Smooth muscle cell (in vitro differentiated cells): ENCODE data around the gene SERPINA6. TPM values are rescaled to one million over a fixed set of nuclear protein-coding genes. Genes with fewer than 3 reads are reported as not detected.

Source experiments
- DNase-seq: peaks from one replicate; lab custom pipeline; 2025; ENCODE audit not compliant: unreplicated experiment; lab: John Stamatoyannopoulos, UW
- H2AFZ ChIP-seq: fragments of 200-600 bp; sonication (generic); 2 replicates; pipeline ENCODE4 v1.6.0; 2016; ENCODE audit warnings: antibody characterized with exemption, low read depth, mild to moderate bottlenecking
- H3F3A ChIP-seq: fragments of 200-600 bp; sonication (generic); 2 replicates; pipeline ENCODE4 v1.6.0; 2017; ENCODE audit warnings: antibody characterized with exemption, low read depth
- H3K27ac ChIP-seq: fragments of 200-600 bp; sonication (generic); 2 replicates; pipeline ENCODE4 v1.5.1; 2016; ENCODE audit warnings: low read depth, mild to moderate bottlenecking
- H3K27me3 ChIP-seq: fragments of 200-600 bp; sonication (generic); 2 replicates; pipeline ENCODE4 v1.6.1; 2016; ENCODE audit warnings: low read depth, mild to moderate bottlenecking
- H3K36me3 ChIP-seq: fragments of 200-600 bp; sonication (generic); 2 replicates; pipeline ENCODE4 v1.5.1; 2016; ENCODE audit warnings: low read depth
- H3K4me1 ChIP-seq: fragments of 200-600 bp; sonication (generic); 2 replicates; pipeline ENCODE4 v1.5.1; 2016; ENCODE audit warnings: low read depth
- H3K4me2 ChIP-seq: fragments of 200-600 bp; sonication (generic); 2 replicates; pipeline ENCODE4 v1.6.0; 2016; ENCODE audit warnings: mild to moderate bottlenecking
- H3K4me3 ChIP-seq: fragments of 200-600 bp; sonication (generic); 2 replicates; pipeline ENCODE4 v1.5.1; 2016; ENCODE audit warnings: mild to moderate bottlenecking
- H3K79me2 ChIP-seq: fragments of 200-600 bp; sonication (generic); 2 replicates; pipeline ENCODE4 v1.6.0; 2016; ENCODE audit warnings: low read depth, mild to moderate bottlenecking
- H3K9ac ChIP-seq: fragments of 200-600 bp; sonication (generic); 2 replicates; pipeline ENCODE4 v1.6.0; 2016; ENCODE audit warnings: low read depth
- H3K9me3 ChIP-seq: fragments of 200-600 bp; sonication (generic); replicated peaks from 2 replicates; pipeline ENCODE4 v1.5.1; 2016; ENCODE audit warnings: low read depth
- H4K20me1 ChIP-seq: fragments of 200-600 bp; sonication (generic); 2 replicates; pipeline ENCODE4 v1.6.0; 2016; ENCODE audit warnings: low read depth
- whole genome bisulfite sequencing: methylation state at CpG from one replicate; pipeline ENCODE4 v1.1.7; 2016; ENCODE audit warnings: low lambda C conversion rate; 5-methylcytosine and 5-hydroxymethylcytosine counted together
- polyA plus RNA-seq: library from polyadenylated mRNA; unstranded; fragments of >200 nt; fragmentation: Nextera tagmentation; extraction: Ambion mirVana; gene quantifications from 2 replicates; pipeline ENCODE4 v1.2.1, GENCODE V29; 2016
- total RNA-seq: library from RNA; depleted of rRNA; stranded (reverse); fragments of >200 nt; gene quantifications from 2 replicates; pipeline ENCODE4 v1.2.3, GENCODE V29; 2014
- TF ChIP-seq, protein P1 (sequence below): fragments of 200-600 bp; sonication (generic); IDR thresholded peaks from 2 replicates; pipeline ENCODE4 v1.5.1; 2017; ENCODE audit warnings: borderline replicate concordance, mild to moderate bottlenecking, antibody characterized with exemption; ENCODE audit not compliant: insufficient read depth, poor library complexity, severe bottlenecking

The SERPINA6 gene
- total and polyA plus RNA-seq, 2 experiments from 2014 or later, result not detected

DNA sequence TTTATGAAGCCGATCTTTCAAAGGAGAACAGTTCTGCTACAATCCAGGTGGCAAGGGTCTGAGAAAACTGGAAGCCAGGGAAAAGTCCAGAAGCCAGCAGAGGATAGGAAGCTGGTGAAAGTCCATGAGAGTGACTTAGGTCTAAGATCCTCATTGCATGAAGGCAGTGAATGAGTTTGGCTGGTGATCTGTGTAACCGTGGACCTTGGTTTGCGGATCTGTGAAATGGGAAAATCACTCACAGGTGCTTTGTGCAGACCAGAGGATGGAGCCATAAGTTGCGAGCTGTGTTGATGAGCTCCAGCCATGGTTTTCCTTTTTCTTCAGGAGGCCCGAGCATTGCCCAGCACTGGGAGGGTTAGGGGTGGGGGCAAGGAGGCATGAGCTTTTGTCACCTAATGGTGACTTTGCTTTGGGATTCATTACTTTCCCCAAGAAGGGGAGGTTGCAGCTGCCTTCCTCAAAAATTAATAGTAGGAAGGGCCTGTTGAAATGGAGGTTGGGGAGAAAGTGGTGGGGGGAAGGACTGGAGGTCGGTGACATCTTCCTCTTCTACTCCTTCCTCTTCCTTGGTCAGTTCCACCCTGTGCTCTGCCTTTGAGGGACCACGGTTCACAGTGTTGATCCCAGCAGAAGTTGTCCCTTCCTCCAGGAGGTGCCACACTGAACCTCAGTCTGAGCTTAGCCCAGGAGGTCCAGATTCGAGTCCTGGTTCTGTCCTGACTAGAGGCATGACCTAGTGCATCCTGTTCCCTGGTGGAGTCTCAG is 20.3 kb upstream of the SERPINA6 start:
- Histone ChIP-seq H3K4me1 (no peaks in the 10 kb centered on the region), H3K36me3 (no peaks in the 10 kb centered on the region), H2AFZ (no peak overlapping the region), H3K9me3 (no peaks in the 10 kb centered on the region), H4K20me1 (no peaks in the 10 kb centered on the region), H3F3A (no peaks in the 10 kb centered on the region), H3K27ac (no peak overlapping the region), H3K9ac (no peak overlapping the region), H3K4me3 (no peak overlapping the region), H3K27me3 (no peaks in the 10 kb centered on the region), H3K4me2 (no peak overlapping the region), H3K79me2 (no peaks in the 10 kb centered on the region)
- WGBS, result 89% methylated on average over 8 of the region's 8 CpGs
- no peak for DNase-seq
- TF ChIP-seq, protein P1, sequence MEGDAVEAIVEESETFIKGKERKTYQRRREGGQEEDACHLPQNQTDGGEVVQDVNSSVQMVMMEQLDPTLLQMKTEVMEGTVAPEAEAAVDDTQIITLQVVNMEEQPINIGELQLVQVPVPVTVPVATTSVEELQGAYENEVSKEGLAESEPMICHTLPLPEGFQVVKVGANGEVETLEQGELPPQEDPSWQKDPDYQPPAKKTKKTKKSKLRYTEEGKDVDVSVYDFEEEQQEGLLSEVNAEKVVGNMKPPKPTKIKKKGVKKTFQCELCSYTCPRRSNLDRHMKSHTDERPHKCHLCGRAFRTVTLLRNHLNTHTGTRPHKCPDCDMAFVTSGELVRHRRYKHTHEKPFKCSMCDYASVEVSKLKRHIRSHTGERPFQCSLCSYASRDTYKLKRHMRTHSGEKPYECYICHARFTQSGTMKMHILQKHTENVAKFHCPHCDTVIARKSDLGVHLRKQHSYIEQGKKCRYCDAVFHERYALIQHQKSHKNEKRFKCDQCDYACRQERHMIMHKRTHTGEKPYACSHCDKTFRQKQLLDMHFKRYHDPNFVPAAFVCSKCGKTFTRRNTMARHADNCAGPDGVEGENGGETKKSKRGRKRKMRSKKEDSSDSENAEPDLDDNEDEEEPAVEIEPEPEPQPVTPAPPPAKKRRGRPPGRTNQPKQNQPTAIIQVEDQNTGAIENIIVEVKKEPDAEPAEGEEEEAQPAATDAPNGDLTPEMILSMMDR, result no peak

DNA sequence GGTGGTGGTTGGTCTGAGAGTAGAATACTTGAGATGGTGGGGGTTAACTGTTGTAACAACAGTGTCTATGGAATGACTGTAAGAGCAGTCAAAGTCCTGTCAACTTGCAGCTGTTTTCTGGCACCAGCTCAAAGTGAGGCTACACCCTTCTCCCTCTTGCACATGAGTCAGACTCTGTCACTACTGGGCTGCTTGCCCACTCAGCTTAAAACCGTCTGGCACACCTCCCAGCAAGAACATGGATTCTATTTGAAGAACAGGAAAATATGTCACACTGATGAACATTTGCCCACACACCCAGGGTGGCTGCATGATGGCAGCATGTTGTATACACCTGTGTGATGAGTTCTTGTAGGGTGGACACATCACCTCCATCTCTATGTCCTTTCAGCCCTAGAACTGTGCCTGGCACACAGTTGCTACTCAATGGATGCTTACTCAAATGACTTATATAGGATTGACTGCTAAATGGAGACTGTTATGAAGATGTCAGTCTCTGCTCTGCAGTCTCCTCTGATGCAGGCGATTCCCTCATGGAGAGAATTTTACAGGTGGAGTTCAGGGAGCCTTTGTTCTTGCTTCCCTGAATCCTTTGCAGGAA is 19.3 kb upstream of the SERPINA6 start:
- WGBS, result 56% methylated on average over 2 of the region's 2 CpGs
- TF ChIP-seq, protein P1, result no peak
- peak overlapping the region; percentile 84 for H3K27ac ChIP-seq
- no peaks in the 10 kb centered on the region for H4K20me1 ChIP-seq
- no peaks in the 10 kb centered on the region for H3K27me3 ChIP-seq
- H3K4me1 ChIP-seq, result no peaks in the 10 kb centered on the region
- no peak for DNase-seq
- H3K4me2 ChIP-seq, result peak overlapping the region; percentile 45
- H3K9ac ChIP-seq, result peak overlapping the region; percentile 56
- no peaks in the 10 kb centered on the region for H3K36me3 ChIP-seq
- no peak overlapping the region for H2AFZ ChIP-seq
- H3K79me2 ChIP-seq, result no peaks in the 10 kb centered on the region
- H3K4me3 ChIP-seq, result no peak overlapping the region
- no peaks in the 10 kb centered on the region for H3F3A ChIP-seq
- H3K9me3 ChIP-seq, result no peaks in the 10 kb centered on the region

DNA sequence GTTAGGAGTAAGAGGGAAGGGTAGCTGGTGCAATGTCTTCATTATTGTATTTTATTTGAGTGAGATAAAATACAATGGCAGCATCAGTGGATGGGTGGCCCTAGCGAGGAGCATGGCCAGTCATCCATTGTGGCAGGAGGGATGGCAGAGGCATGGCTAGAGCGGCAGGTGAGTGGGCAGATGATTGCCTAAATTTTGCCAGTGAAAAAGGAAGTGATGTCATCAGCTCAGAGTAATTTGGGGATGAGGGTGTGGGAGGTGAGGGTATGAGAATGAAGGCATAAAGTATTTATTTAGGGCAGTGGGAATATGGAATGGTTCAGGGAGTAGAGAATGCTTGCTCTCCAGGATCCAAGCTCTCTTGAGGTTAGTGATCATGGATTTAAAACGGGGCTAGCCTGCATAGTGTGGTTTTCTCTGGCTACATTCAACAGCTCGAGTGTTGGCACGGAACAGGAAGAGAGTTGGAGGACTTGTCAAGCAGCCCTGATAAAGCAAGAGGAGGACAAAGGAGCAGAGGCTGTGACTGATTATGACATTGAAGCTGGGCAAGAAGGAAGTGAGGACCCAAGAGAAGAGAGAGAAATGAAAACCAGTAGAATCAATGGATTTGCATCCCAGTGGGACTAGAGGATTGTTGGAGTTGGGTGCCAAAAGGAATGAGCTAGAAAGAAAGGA is 18.7 kb upstream of the SERPINA6 start:
- H3F3A ChIP-seq, result no peaks in the 10 kb centered on the region
- H3K36me3 ChIP-seq, result no peaks in the 10 kb centered on the region
- no peaks in the 10 kb centered on the region for H4K20me1 ChIP-seq
- H2AFZ ChIP-seq, result no peak overlapping the region
- TF ChIP-seq, protein P1, result no peak
- no peaks in the 10 kb centered on the region for H3K79me2 ChIP-seq
- no peak for DNase-seq
- no peak overlapping the region for H3K4me3 ChIP-seq
- 66% methylated on average over 5 of the region's 5 CpGs for WGBS
- no peaks in the 10 kb centered on the region for H3K4me1 ChIP-seq
- H3K27me3 ChIP-seq, result no peaks in the 10 kb centered on the region
- peak overlapping the region; percentile 56 for H3K9ac ChIP-seq
- H3K4me2 ChIP-seq, result peak overlapping the region; percentile 45
- H3K9me3 ChIP-seq, result no peaks in the 10 kb centered on the region
- peak overlapping the region; percentile 84 for H3K27ac ChIP-seq
